SW 1271 (cell line): ENCODE data around the gene ZC3H14.
A peak's percentile ranks its signal among the peaks of the same experiment; 100 is the strongest.

Source experiments
- DNase-seq, 2 experiments: peaks; one replicate each; lab custom pipeline; 2025; lab: John Stamatoyannopoulos, UW

The ZC3H14 gene

GRCh38 chr14:88611878-88612277 is 49.0 kb downstream of the ZC3H14 start:
- DNase-seq, result no peak

DNA sequence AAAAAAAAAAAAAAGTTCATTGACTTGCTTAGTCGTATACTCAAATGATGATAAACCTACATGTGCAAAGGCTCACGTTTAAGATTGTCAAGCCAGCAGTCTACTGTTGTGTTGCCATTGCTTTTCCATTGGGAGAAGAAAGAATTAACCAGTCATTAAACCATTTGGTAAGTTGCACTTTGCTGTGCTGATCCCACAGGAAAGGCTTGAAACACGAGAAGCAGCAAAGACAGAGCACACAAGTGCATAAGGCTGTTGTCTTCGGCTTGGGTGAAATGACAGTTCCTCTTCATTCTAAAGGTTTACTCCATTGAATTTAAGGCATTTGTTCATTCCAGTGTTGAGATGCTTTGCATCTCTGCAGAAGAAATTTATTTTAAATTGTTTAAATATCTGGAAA is 50.1 kb downstream of the ZC3H14 start:
- no peak for DNase-seq

DNA sequence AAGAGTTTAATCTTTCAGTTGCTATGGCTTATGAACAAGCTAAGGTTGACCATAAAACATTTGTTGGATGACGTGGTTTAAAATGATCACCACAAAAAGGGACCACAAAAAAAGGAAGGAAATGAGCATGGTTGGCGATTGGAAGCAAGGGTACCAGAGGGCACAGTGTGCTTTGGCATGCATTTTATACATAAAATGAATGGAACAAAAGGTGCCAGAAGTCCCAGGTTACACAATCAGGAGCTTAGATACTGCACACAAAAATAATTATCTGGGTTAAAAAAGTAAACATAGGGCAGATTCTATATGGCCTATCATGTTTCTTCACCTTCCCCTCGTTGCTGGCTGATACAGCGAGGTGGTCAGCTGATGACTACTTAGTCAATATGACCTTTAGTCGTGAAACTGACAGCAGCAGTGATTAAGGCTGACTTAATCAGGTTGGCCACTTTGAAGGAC is 50.7 kb downstream of the ZC3H14 start:
- no peak for DNase-seq

DNA sequence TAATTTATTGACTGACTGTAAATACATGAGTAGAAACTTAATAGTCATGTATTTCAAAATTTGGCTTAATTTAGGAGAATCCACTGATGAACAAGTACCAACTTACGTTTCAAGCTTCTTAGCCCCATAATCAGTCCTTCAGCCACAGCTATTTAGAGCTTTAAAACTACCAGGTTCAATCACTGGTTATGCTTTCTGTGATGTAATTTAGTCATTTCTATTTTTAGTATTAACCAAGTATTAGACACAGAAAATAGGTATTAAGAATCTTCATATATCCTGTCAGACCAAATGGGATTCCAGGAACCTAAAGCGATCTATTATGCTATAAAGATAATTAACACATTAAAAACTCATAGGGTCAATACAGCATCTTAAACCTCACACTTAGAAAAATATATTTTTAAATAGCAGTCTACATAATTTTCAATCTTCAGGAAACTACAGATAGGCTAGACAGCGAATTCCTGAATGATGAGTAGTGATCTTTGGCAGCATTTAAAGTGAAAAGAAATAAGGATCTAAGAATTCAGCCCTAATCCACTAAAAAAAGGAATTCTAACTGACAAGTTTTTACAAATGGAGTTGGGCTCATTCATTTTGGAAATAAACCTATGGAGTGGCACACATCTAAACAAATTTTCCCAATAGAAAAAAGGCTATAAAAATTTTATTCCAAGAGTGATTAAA is 51.5 kb downstream of the ZC3H14 start:
- peak in 1 of 2 experiments; percentile 16 for DNase-seq

DNA sequence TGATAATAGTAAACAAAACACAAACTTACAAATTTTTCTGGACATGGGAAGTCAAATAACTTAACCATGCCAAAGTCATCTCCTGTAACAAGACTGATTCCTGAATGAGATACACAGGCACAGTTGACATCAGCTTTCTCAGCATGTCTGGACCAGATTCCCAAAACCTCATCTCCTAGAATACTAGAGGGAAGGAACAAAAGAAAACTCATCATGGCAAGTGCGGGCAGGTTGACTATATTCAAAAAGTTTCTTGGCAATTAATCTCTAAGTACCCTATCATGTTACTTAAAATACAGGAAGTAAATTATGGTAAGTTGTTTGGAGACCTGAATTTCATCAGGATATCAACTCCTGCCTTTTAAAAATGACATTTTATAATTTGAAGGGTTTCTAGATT is 53.9 kb downstream of the ZC3H14 start:
- DNase-seq, result no peak

- no peak for DNase-seq
Observed at GRCh38 chr14:88617479-88617878, 54.6 kb downstream of the ZC3H14 start.

GRCh38 chr14:88618476-88618875 is 55.6 kb downstream of the ZC3H14 start:
- no peak for DNase-seq

- no peak for DNase-seq
Observed at GRCh38 chr14:88621100-88621499, 58.3 kb downstream of the ZC3H14 start.

- no peak for DNase-seq
Observed at GRCh38 chr14:88625671-88626070, 62.8 kb downstream of the ZC3H14 start.

GRCh38 chr14:88628033-88628432 is 65.2 kb downstream of the ZC3H14 start:
- DNase-seq, result no peak

GRCh38 chr14:88628462-88628861 is 65.6 kb downstream of the ZC3H14 start:
- DNase-seq, result no peak

GRCh38 chr14:88630565-88630964 is 67.7 kb downstream of the ZC3H14 start:
- DNase-seq, result no peak

DNA sequence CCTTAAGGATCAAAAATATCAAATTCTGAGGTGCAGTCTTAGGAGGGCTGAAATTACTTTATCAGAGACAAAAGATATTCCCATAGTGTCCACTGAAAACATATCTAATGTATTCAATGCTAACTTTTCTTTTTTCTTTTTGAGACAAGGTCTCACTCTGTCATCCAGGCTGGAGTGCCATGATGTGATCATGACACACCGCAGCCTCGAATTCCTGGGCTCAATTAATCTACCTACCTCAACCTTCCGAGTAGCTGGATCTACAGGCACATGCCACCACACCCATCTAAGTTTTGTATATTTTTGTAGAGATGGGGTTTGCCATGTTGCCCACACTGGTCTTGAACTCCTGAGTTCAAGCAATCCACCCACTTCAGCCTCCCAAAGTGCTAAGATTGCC is 68.3 kb downstream of the ZC3H14 start:
- DNase-seq, result no peak

- no peak for DNase-seq
Observed at GRCh38 chr14:88632512-88632911, 69.7 kb downstream of the ZC3H14 start.

- no peak for DNase-seq
Observed at GRCh38 chr14:88639221-88639620, 76.4 kb downstream of the ZC3H14 start.

GRCh38 chr14:88660056-88660455 is 97.2 kb downstream of the ZC3H14 start:
- no peak for DNase-seq

- DNase-seq, result peak; percentile 13 to 61
Observed at GRCh38 chr14:88667555-88668273, 104.9 kb downstream of the ZC3H14 start.

DNA sequence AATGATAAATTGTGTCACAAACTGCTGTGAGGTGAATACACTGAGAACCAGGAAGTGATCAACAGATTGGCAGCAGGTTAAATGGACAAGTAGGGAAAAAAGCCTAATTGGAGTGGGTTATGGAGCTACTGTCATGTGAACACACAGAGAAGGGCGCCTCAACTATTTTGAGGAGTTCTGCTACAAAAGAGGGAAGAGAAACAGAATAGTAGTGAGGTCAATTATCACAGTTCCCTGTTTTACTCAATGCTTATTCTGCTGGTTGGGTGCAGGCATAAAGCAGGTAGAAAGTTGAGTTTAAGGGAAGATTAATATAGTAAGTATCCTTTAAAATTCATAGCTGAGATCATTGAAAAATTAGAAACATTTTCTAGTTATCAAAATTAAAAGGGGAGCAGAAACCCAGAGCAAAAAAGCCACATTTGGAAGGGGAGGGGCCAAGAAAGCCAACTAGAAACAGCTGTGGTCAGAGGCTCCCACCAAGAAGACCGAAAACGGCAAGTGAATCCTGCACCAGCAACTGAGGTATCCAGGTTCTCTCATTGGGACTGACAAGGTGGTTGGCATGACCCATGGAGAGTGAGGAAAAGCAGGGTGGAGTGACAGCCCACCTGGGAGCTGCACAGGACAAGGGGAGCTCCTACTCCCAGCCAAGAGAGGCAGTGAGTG is 105.7 kb downstream of the ZC3H14 start:
- DNase-seq, result no peak

DNA sequence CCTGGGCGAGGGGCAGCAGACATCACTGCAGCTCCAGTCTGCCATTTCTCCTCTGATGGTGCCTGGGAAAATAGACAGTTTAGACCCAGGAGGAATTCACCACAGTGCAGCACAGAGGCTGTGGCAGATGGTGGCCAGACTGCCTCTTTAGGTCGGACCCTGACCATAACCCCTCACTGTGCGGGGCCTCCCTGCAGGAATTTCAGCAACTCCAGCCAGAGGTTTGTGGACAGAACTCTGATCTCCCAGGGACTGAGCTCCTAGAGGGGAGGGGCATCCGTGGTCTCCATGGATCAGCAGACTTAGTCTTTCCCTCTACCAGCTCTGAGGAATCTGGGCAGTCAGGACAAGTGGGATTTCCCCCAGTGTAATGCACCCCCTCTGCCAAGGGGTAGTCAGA is 106.5 kb downstream of the ZC3H14 start:
- DNase-seq, result no peak
